ENCODE data around the gene ERCC6. TPM values are rescaled to one million over a fixed set of nuclear protein-coding genes. Genes with fewer than 3 reads are reported as not detected.

ERCC6 gene
- total and polyA plus RNA-seq, 2 donors (not counting 3 experiments of a cell fraction or from before 2014, with no cell fraction given), result 15.3 to 39.6 TPM

DNA sequence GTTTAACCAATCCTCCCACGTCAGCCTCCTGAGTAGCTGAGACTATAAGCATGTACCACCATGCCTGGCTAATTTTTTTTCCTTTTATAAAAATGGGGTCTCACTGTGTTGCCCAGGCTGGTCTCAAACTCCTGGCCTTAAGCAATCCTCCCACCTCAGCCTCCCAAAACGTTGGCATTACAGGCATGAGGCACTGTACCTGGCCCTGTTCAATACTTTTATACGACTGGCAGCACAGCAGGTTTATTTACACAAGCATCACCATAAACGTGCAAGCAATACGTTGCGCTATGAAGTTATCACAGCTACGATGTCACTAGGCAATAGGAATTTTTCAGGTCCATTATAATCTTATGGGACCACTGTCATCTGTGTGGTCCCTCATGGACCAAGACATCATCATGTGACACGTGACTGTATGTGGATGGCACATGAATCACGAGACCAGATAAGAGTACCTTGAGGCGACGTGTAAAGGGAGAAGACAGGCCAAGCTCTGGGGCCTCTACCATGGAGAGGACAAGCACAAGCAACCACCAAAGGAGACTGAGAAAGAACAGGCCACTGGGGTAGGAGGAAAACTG is 36.7 kb upstream of the ERCC6 start:
- no peaks in the 10 kb centered on the region for H3K9me3 ChIP-seq (replicated peaks; ENCODE audit: control insufficient read depth, insufficient read depth, low read length)
- no peak overlapping the region for H3K4me2 ChIP-seq (ENCODE audit: insufficient read depth, low read length)
- POLR2A ChIA-PET, result no interaction called here
- H3K9ac ChIP-seq (replicated peaks; ENCODE audit: extremely low read depth, insufficient read depth, low read length), result no peak overlapping the region
- CTCF ChIA-PET, result no interaction called here
- dilution Hi-C loops (cut with MboI; ENCODE audit: extremely low pct_ligation_motif_present, low sequenced_read_pairs) (no loop called here), intact Hi-C loops (cut with micrococcal nuclease) (no loop called here)
- H3K36me3 ChIP-seq (ENCODE audit: control insufficient read depth in 2 of 2, extremely low read depth in 1 of 2, insufficient read depth in 2 of 2, low read length in 2 of 2), result no peaks in the 10 kb centered on the region
- H3K27me3 ChIP-seq (ENCODE audit: control insufficient read depth in 2 of 2, insufficient read depth in 2 of 2, low read length in 2 of 2), result no peaks in the 10 kb centered on the region
- H3K9me1 ChIP-seq (replicated peaks; ENCODE audit: control insufficient read depth, extremely low read depth, insufficient read depth, low read length), result no peaks in the 10 kb centered on the region
- no TSS peak for BruUV-seq (replicated peaks)
- H3K4me1 ChIP-seq (ENCODE audit: control insufficient read depth, extremely low read depth, insufficient read depth, low read length), result no peaks in the 10 kb centered on the region
- DNase-seq (ENCODE audit: low read depth, low spot score) (no peak), FAIRE-seq (no peak)
- H3K4me3 ChIP-seq (replicated peaks in 1 of 3; ENCODE audit: insufficient read depth in 1 of 3, low read depth in 1 of 3, low read length in 3 of 3), result no peak overlapping the region
- H2AFZ ChIP-seq (ENCODE audit: low read depth, low read length), result no peak overlapping the region
- H4K20me1 ChIP-seq (replicated peaks; ENCODE audit: control insufficient read depth, extremely low read depth, insufficient read depth, low read length), result no peaks in the 10 kb centered on the region
- no peak overlapping the region for H3K27ac ChIP-seq (ENCODE audit: insufficient read depth, low read depth, low read length)
- no peaks in the 10 kb centered on the region for H3K79me2 ChIP-seq (ENCODE audit: control insufficient read depth, insufficient read depth, low read length)
- no peak for TF ChIP-seq GATA2 (IDR thresholded peaks at IDR 0.05; ENCODE audit: insufficient read depth, insufficient read length, low read depth, low read length)
- TF ChIP-seq, protein P1, sequence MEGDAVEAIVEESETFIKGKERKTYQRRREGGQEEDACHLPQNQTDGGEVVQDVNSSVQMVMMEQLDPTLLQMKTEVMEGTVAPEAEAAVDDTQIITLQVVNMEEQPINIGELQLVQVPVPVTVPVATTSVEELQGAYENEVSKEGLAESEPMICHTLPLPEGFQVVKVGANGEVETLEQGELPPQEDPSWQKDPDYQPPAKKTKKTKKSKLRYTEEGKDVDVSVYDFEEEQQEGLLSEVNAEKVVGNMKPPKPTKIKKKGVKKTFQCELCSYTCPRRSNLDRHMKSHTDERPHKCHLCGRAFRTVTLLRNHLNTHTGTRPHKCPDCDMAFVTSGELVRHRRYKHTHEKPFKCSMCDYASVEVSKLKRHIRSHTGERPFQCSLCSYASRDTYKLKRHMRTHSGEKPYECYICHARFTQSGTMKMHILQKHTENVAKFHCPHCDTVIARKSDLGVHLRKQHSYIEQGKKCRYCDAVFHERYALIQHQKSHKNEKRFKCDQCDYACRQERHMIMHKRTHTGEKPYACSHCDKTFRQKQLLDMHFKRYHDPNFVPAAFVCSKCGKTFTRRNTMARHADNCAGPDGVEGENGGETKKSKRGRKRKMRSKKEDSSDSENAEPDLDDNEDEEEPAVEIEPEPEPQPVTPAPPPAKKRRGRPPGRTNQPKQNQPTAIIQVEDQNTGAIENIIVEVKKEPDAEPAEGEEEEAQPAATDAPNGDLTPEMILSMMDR (IDR thresholded peaks at IDR 0.05; ENCODE audit: extremely low read depth in 1 of 2, insufficient read depth in 1 of 2, low read depth in 1 of 2, low read length in 2 of 2), result no peak
- no peak for TF ChIP-seq MYC (IDR thresholded peaks at IDR 0.05; ENCODE audit: low read depth, low read length)
- no peak for TF ChIP-seq EZH2 (IDR thresholded peaks at IDR 0.05; ENCODE audit: borderline replicate concordance, low read depth, low read length, severe bottlenecking)

DNA sequence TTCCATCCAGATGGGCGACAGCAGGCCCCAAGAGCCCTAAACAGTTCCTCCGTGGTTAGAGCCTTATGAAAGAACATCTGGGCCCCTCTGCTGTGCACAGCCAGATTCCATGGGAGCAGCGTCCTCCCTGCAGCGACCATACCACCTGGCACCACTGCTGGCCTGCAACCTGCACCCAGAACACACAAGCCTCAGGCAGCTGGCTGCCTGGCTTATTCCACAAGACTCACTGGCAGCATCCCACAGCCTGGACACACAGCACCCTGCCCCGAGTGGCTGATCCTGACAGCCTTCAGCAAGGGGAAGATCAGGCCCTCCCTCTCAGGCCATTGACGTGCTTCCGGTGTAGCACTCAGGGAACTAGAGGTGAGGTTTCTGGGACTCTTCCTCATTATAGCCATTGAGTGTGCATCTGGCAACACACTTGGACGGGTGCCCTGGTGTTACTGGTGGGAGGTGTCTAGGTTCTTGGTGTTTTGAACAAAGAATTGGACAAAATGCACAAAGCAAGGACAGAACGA is 33.7 kb upstream of the ERCC6 start:
- ChIA-PET CTCF (no interaction called here), POLR2A (no interaction called here)
- Histone ChIP-seq H3K4me2 (ENCODE audit: insufficient read depth, low read length) (no peak overlapping the region), H3K4me1 (ENCODE audit: control insufficient read depth, extremely low read depth, insufficient read depth, low read length) (no peaks in the 10 kb centered on the region), H3K36me3 (ENCODE audit: control insufficient read depth in 2 of 2, extremely low read depth in 1 of 2, insufficient read depth in 2 of 2, low read length in 2 of 2) (no peaks in the 10 kb centered on the region), H3K9ac (replicated peaks; ENCODE audit: extremely low read depth, insufficient read depth, low read length) (no peak overlapping the region), H3K4me3 (replicated peaks in 1 of 3; ENCODE audit: insufficient read depth in 1 of 3, low read depth in 1 of 3, low read length in 3 of 3) (no peak overlapping the region), H3K9me3 (replicated peaks; ENCODE audit: control insufficient read depth, insufficient read depth, low read length) (no peaks in the 10 kb centered on the region), H3K79me2 (ENCODE audit: control insufficient read depth, insufficient read depth, low read length) (no peaks in the 10 kb centered on the region), H3K27me3 (ENCODE audit: control insufficient read depth in 2 of 2, insufficient read depth in 2 of 2, low read length in 2 of 2) (no peaks in the 10 kb centered on the region), H3K27ac (ENCODE audit: insufficient read depth, low read depth, low read length) (no peak overlapping the region), H4K20me1 (replicated peaks; ENCODE audit: control insufficient read depth, extremely low read depth, insufficient read depth, low read length) (no peaks in the 10 kb centered on the region), H2AFZ (ENCODE audit: low read depth, low read length) (no peak overlapping the region), H3K9me1 (replicated peaks; ENCODE audit: control insufficient read depth, extremely low read depth, insufficient read depth, low read length) (no peaks in the 10 kb centered on the region)
- no peak for DNase-seq (ENCODE audit: low read depth, low spot score)
- no peak for TF ChIP-seq POLR2AphosphoS5 (IDR thresholded peaks at IDR 0.05; ENCODE audit: insufficient read depth, low read depth, low read length)
- intact Hi-C loops (cut with micrococcal nuclease), result no loop called here
- dilution Hi-C loops (cut with MboI; ENCODE audit: extremely low pct_ligation_motif_present, low sequenced_read_pairs), result no loop called here
- BruUV-seq (replicated peaks), result no TSS peak
- FAIRE-seq, result no peak
